RWPE2 (cell line): Measurements from ENCODE around the gene PTOV1.

ENCODE experiments used
- ATAC-seq: fragments of 200-7000 bp; cut with Tn5 transposase; 3 replicates; pipeline ENCODE4 v1.9.1; 2021; ENCODE audit warnings: low read depth
- DNase-seq: peaks from one replicate; pipeline ENCODE4 v3.0.0-alpha.2; 2020; ENCODE audit warnings: low spot score
- H3K27ac ChIP-seq: fragments of 450-650 bp; 2 replicates; pipeline ENCODE4 v1.5.1; 2017; ENCODE audit warnings: mild to moderate bottlenecking; ENCODE audit not compliant: poor library complexity, severe bottlenecking
- H3K27me3 ChIP-seq: fragments of 250-450 bp; sonication (Bioruptor Pico); 2 replicates; pipeline ENCODE4 v1.5.1; 2021; ENCODE audit warnings: mild to moderate bottlenecking, moderate library complexity; ENCODE audit not compliant: insufficient read depth, poor library complexity, severe bottlenecking
- H3K36me3 ChIP-seq: fragments of 250-450 bp; sonication (Bioruptor Pico); 2 replicates; pipeline ENCODE4 v1.5.1; 2020; ENCODE audit warnings: low read depth, mild to moderate bottlenecking, moderate library complexity
- H3K4me1 ChIP-seq: fragments of 250-450 bp; sonication (Bioruptor Pico); 2 replicates; pipeline ENCODE4 v1.5.1; 2021; ENCODE audit warnings: mild to moderate bottlenecking, moderate library complexity; ENCODE audit not compliant: insufficient read depth, poor library complexity, severe bottlenecking
- H3K4me3 ChIP-seq: fragments of 250-450 bp; sonication (Bioruptor Pico); 2 replicates; pipeline ENCODE4 v1.5.1; 2021; ENCODE audit warnings: mild to moderate bottlenecking, moderate library complexity; ENCODE audit not compliant: severe bottlenecking
- H3K9me3 ChIP-seq: fragments of 250-450 bp; sonication (Bioruptor Pico); 2 replicates; pipeline ENCODE4 v1.5.1; 2021; ENCODE audit warnings: mild to moderate bottlenecking, moderate library complexity; ENCODE audit not compliant: severe bottlenecking
- CTCF ChIP-seq: fragments of 450-650 bp; IDR thresholded peaks from one replicate; pipeline ENCODE4 v1.5.1; 2017; ENCODE audit warnings: mild to moderate bottlenecking, moderate library complexity; ENCODE audit not compliant: poor library complexity, severe bottlenecking

PTOV1 gene

GRCh38 chr19:49896863-49897621, 46.1 kb downstream of the PTOV1 start, which contains the start of gene IL4I1:
TSS of gene IL4I1 (minus strand) at chr19:49896887. CDS start at chr19:49896160, 727 bp downstream.
- TF ChIP-seq CTCF = no peak
- no peaks in the 10 kb centered on the region for H3K4me1 ChIP-seq
- H3K27ac ChIP-seq = no peak within 1 kb of the TSS
- no peak within 1 kb of the TSS for H3K4me3 ChIP-seq
- no peaks in the 10 kb centered on the region for H3K27me3 ChIP-seq
- peak; percentile 43 for DNase-seq
- H3K9me3 ChIP-seq = no peaks in the 10 kb centered on the region
- no peak for ATAC-seq
- no peaks in the 10 kb centered on the region for H3K36me3 ChIP-seq

- Histone ChIP-seq H3K36me3 (peaks cover 21% of the 10 kb centered on the region), H3K27ac (no peak overlapping the region), H3K4me1 (no peaks in the 10 kb centered on the region), H3K4me3 (no peak overlapping the region), H3K27me3 (no peaks in the 10 kb centered on the region), H3K9me3 (no peaks in the 10 kb centered on the region)
- no peak for ATAC-seq
- no peak for TF ChIP-seq CTCF
- no peak for DNase-seq
These were observed 53.2 kb downstream of the PTOV1 start for GRCh38 chr19:49904136-49904535.

- ATAC-seq (no peak), DNase-seq (peak; percentile 49)
- H3K27ac ChIP-seq = no peak overlapping the region
- H3K36me3 ChIP-seq = peaks cover 31% of the 10 kb centered on the region
- H3K27me3 ChIP-seq = no peaks in the 10 kb centered on the region
- H3K9me3 ChIP-seq = no peaks in the 10 kb centered on the region
- no peaks in the 10 kb centered on the region for H3K4me1 ChIP-seq
- no peak for TF ChIP-seq CTCF
- no peak overlapping the region for H3K4me3 ChIP-seq
These were observed 56.1 kb downstream of the PTOV1 start for GRCh38 chr19:49906879-49907564.

GRCh38 chr19:49907745-49908446, 56.9 kb downstream of the PTOV1 start:
- H3K27ac ChIP-seq = no peak overlapping the region
- ATAC-seq (no peak), DNase-seq (peak; percentile 29)
- H3K36me3 ChIP-seq = peaks cover 39% of the 10 kb centered on the region
- no peaks in the 10 kb centered on the region for H3K27me3 ChIP-seq
- H3K9me3 ChIP-seq = no peaks in the 10 kb centered on the region
- H3K4me3 ChIP-seq = no peak overlapping the region
- TF ChIP-seq CTCF = no peak
- no peaks in the 10 kb centered on the region for H3K4me1 ChIP-seq
